GM23248 (cell line): Measurements from ENCODE around the gene TRAPPC13. TPM values are rescaled to one million over a fixed set of nuclear protein-coding genes. Genes with fewer than 3 reads are reported as not detected.
"Not testable (repeated sequence)": the region's sequence is repeated elsewhere in the genome, so short reads cannot be mapped to it uniquely, and the experiment has no call there.

Experiments
- DNase-seq: peaks from one replicate; pipeline ENCODE4 v3.0.0-alpha.2; 2015
- H2AFZ ChIP-seq: fragments of 200-600 bp; sonication (generic); 2 replicates; pipeline ENCODE4 v1.6.1; 2016; ENCODE audit warnings: antibody characterized with exemption
- H3F3A ChIP-seq: fragments of 200-600 bp; sonication (generic); 2 replicates; pipeline ENCODE4 v1.6.1; 2016; ENCODE audit warnings: mild to moderate bottlenecking, antibody characterized with exemption, mixed run types; ENCODE audit not compliant: insufficient read depth
- H3K27ac ChIP-seq: fragments of 200-600 bp; sonication (generic); 2 replicates; pipeline ENCODE4 v1.5.1; 2016; ENCODE audit warnings: mild to moderate bottlenecking
- H3K27me3 ChIP-seq: fragments of 200-600 bp; sonication (generic); replicated peaks from 2 replicates; pipeline ENCODE4 v1.6.1; 2016; ENCODE audit warnings: mild to moderate bottlenecking; ENCODE audit not compliant: insufficient read depth
- H3K36me3 ChIP-seq: fragments of 200-600 bp; sonication (generic); 2 replicates; pipeline ENCODE4 v1.6.1; 2016; ENCODE audit warnings: low read depth, mild to moderate bottlenecking
- H3K4me1 ChIP-seq: fragments of 200-600 bp; sonication (generic); 2 replicates; pipeline ENCODE4 v1.6.1; 2016; ENCODE audit warnings: mild to moderate bottlenecking; ENCODE audit not compliant: insufficient read depth
- H3K4me2 ChIP-seq: fragments of 200-600 bp; sonication (generic); one replicate; pipeline ENCODE4 v1.6.1; 2016; ENCODE audit warnings: mild to moderate bottlenecking; ENCODE audit not compliant: unreplicated experiment
- H3K4me3 ChIP-seq: fragments of 200-600 bp; sonication (generic); 2 replicates; pipeline ENCODE4 v1.5.1; 2016; ENCODE audit warnings: mild to moderate bottlenecking
- H3K79me2 ChIP-seq: fragments of 200-600 bp; sonication (generic); 2 replicates; pipeline ENCODE4 v1.6.1; 2016; ENCODE audit warnings: mild to moderate bottlenecking; ENCODE audit not compliant: insufficient read depth
- H3K9ac ChIP-seq: fragments of 200-600 bp; sonication (generic); 2 replicates; pipeline ENCODE4 v1.6.1; 2016; ENCODE audit warnings: mild to moderate bottlenecking
- H3K9me2 ChIP-seq: fragments of 200-600 bp; sonication (generic); 2 replicates; pipeline ENCODE4 v1.6.1; 2016; ENCODE audit warnings: mixed run types, mild to moderate bottlenecking, moderate library complexity; ENCODE audit not compliant: insufficient read depth
- H3K9me3 ChIP-seq: fragments of 200-600 bp; sonication (generic); one replicate; pipeline ENCODE4 v1.6.1; 2017; ENCODE audit warnings: low read depth
- H4K20me1 ChIP-seq: fragments of 200-600 bp; sonication (generic); 2 replicates; pipeline ENCODE4 v1.6.0; 2016; ENCODE audit not compliant: insufficient read depth
- EZH2 ChIP-seq: fragments of 200-600 bp; sonication (generic); IDR thresholded peaks from 2 replicates; pipeline ENCODE4 v1.6.1; 2018; ENCODE audit warnings: antibody characterized with exemption, mild to moderate bottlenecking; ENCODE audit not compliant: insufficient read depth, poor library complexity, severe bottlenecking
- EZH2phosphoT487 ChIP-seq: fragments of 200-600 bp; sonication (generic); IDR thresholded peaks from 2 replicates; pipeline ENCODE4 v1.6.1; 2018; ENCODE audit warnings: antibody characterized with exemption, moderate library complexity, mild to moderate bottlenecking, low read depth; ENCODE audit not compliant: insufficient read depth
- WGBS, 2 experiments: methylation state at CpG; one replicate each; pipeline ENCODE4 v1.1.6; 2015 to 2017; ENCODE audit warnings: low lambda C conversion rate in 2 of 2, low coverage in 1 of 2; ENCODE audit errors: missing lambda C conversion rate in 2 of 2; 5-methylcytosine and 5-hydroxymethylcytosine counted together
- in situ Hi-C: fragments of 300-500 bp; cut with MboI; formaldehyde crosslinking; loops from 2 replicates; pipeline ENCODE4 v1.15.0; 2020
- polyA plus RNA-seq: library from polyadenylated mRNA; unstranded; fragments of >200 nt; fragmentation: Nextera tagmentation; extraction: Ambion mirVana; gene quantifications from 2 replicates; pipeline ENCODE4 v1.2.1, GENCODE V29; 2016
- total RNA-seq: library from RNA; depleted of rRNA; stranded (reverse); fragments of >200 nt; shearing (Covaris generic); gene quantifications from 2 replicates; pipeline ENCODE4 v1.2.3, GENCODE V29; 2014

The TRAPPC13 gene
- total and polyA plus RNA-seq, 2 experiments from 2014 or later, result 19.5 to 21.1 TPM

DNA sequence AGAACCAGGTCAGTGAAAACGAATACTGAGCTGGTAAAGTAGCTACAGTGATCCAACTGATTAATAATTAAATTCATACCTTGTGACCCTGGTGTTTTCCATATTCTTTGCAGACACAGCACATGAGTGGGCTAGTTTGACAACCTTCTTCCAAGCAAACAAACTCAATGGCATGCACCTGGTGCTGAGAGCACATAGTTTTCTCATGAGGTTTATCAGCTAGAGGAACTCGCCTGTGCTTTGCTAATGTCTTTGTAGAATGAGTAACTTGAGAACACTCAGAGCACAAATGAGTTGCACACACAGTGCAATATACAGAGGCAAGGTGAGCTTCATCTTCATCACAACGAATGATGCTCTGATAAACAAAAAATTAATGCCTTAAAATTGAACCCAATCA lies 13.3 kb upstream of the TRAPPC13 start:
- Histone ChIP-seq H3K4me3 (no peak overlapping the region), H3K79me2 (peaks cover 69% of the 10 kb centered on the region), H3K4me2 (no peak overlapping the region), H3K9me3 (no peaks in the 10 kb centered on the region), H2AFZ (no peak overlapping the region), H3K36me3 (peaks cover 82% of the 10 kb centered on the region), H3K9me2 (no peaks in the 10 kb centered on the region), H4K20me1 (peaks cover 7% of the 10 kb centered on the region; the same call in 1 of the 2 replicates), H3K27ac (no peak overlapping the region), H3K27me3 (no peaks in the 10 kb centered on the region), H3F3A (no peaks in the 10 kb centered on the region; the same call in 1 of the 2 replicates), H3K4me1 (no peaks in the 10 kb centered on the region), H3K9ac (no peak overlapping the region)
- no peak for DNase-seq
- TF ChIP-seq EZH2 (no peak), EZH2phosphoT487 (no peak)
- 96 to 97% methylated on average over 3 of the region's 3 CpGs for WGBS, 2 experiments
- in situ Hi-C loops, result no loop called here

- H3K9me3 ChIP-seq, result no peaks in the 10 kb centered on the region
- 91 to 93% methylated on average over 4 of the region's 4 CpGs for whole genome bisulfite sequencing, 2 experiments
- H3K36me3 ChIP-seq, result peaks cover 82% of the 10 kb centered on the region
- no peak overlapping the region for H3K27ac ChIP-seq
- H3K4me2 ChIP-seq, result no peak overlapping the region
- TF ChIP-seq EZH2 (no peak), EZH2phosphoT487 (no peak)
- H3K27me3 ChIP-seq, result no peaks in the 10 kb centered on the region
- peaks cover 73% of the 10 kb centered on the region for H3K79me2 ChIP-seq
- no peak overlapping the region for H3K9ac ChIP-seq
- no peaks in the 10 kb centered on the region for H3K4me1 ChIP-seq
- in situ Hi-C loops, result no loop called here
- DNase-seq, result no peak
- H3K9me2 ChIP-seq, result no peaks in the 10 kb centered on the region
- no peak overlapping the region for H2AFZ ChIP-seq
- H4K20me1 ChIP-seq, result peaks cover 7% of the 10 kb centered on the region; the same call in 1 of the 2 replicates
- H3K4me3 ChIP-seq, result no peak overlapping the region
- H3F3A ChIP-seq, result no peaks in the 10 kb centered on the region; the same call in 1 of the 2 replicates
Measured at GRCh38 chr5:65612298-65612907, 12.4 kb upstream of the TRAPPC13 start.

DNA sequence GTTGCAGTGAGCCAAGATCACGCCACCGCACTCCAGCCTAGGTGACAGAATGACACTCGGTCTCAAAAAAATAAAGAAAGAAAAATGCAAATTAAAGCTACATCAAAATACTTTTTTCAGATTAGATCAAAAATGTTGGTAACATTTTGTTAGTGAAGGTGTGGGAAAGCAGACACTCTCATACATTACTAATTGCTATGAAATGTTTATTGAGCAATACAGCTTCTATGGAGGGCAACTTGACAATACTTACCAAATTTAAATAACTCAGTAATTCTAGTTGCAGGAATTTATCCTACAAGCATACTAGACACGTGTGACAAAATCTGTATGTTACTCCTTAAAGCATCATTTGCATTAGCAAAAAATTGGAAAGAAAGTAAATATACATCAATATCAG lies 4.8 kb upstream of the TRAPPC13 start:
- H3K4me3 ChIP-seq, result no peak overlapping the region
- peaks cover 6% of the 10 kb centered on the region; the same call in 1 of the 2 replicates for H4K20me1 ChIP-seq
- H3K9ac ChIP-seq, result no peak overlapping the region
- H3K4me1 ChIP-seq, result peaks cover 21% of the 10 kb centered on the region
- H3K79me2 ChIP-seq, result peaks cover 91% of the 10 kb centered on the region
- H3K27me3 ChIP-seq, result no peaks in the 10 kb centered on the region
- WGBS, 2 experiments, result 95% methylated on average over 4 of the region's 4 CpGs
- peak overlapping the region; percentile 30 for H3K4me2 ChIP-seq
- peak; percentile 30 for DNase-seq
- in situ Hi-C loops, result no loop called here
- H2AFZ ChIP-seq, result no peak overlapping the region
- no peaks in the 10 kb centered on the region for H3K9me2 ChIP-seq
- peaks cover 4% of the 10 kb centered on the region; the same call in 1 of the 2 replicates for H3F3A ChIP-seq
- H3K36me3 ChIP-seq, result peaks cover 24% of the 10 kb centered on the region
- TF ChIP-seq EZH2phosphoT487 (no peak), EZH2 (no peak)
- no peaks in the 10 kb centered on the region for H3K9me3 ChIP-seq
- H3K27ac ChIP-seq, result no peak overlapping the region

DNA sequence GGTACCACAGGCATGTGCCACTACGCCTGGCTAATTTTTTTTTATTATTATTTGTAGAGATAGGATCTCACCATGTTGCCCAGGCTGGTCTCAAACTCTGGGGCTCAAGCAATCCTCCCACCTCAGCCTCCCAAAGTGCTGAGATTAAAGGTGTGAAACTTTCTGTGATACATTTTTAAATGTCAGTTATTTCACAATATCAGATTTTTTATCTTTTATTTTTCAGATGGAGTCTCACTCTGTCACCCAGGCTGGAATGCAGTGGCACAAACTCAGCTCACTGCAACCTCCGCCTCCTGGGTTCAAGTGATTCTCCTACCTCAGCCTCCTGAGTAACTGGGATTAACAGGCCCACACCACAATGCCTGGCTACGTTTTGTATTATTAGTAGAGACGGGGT lies 2.9 kb upstream of the TRAPPC13 start:
- H2AFZ ChIP-seq, DNase-seq, H3K36me3 ChIP-seq, H3K9me2 ChIP-seq, H4K20me1 ChIP-seq, H3K27me3 ChIP-seq, in situ Hi-C loops, H3K9ac ChIP-seq, H3K27ac ChIP-seq, H3K9me3 ChIP-seq: not testable (repeated sequence)
- Histone ChIP-seq H3K4me2 (peak overlapping the region; percentile 100), H3F3A (peaks cover 14% of the 10 kb centered on the region), H3K4me3 (peak overlapping the region; percentile 96; the same call in 1 of the 2 replicates), H3K79me2 (peaks cover 91% of the 10 kb centered on the region), H3K4me1 (peaks cover 30% of the 10 kb centered on the region)
- WGBS, 2 experiments, result 91 to 92% methylated on average over 4 of the region's 4 CpGs
